ENCODE results near the gene ABCA9.
"Not testable (repeated sequence)": the region's sequence is repeated elsewhere in the genome, so short reads cannot be mapped to it uniquely, and the experiment has no call there.

The ABCA9 gene

GRCh38 chr17:69060822-69061221 lies at the start of gene ABCA9:
ABCA9 (minus strand) TSS chr17:69060927; CDS start chr17:69051126, 9,801 bp downstream.
- no peak for DNase-seq

GRCh38 chr17:69105907-69106730 lies 45.4 kb upstream of the ABCA9 start:
- no peak for DNase-seq

- no peak for DNase-seq
Observed at GRCh38 chr17:69103557-69104233, 43.0 kb upstream of the ABCA9 start.

- DNase-seq = no peak
Observed at GRCh38 chr17:69098625-69099024, 37.9 kb upstream of the ABCA9 start.

GRCh38 chr17:69096541-69096940 lies 35.8 kb upstream of the ABCA9 start:
- no peak for DNase-seq

GRCh38 chr17:69093995-69094394 lies 33.3 kb upstream of the ABCA9 start:
- DNase-seq = no peak

- no peak for DNase-seq
Observed at GRCh38 chr17:69093279-69093789, 32.6 kb upstream of the ABCA9 start.

- no peak for DNase-seq
Observed at GRCh38 chr17:69090365-69090764, 29.6 kb upstream of the ABCA9 start.

GRCh38 chr17:69088643-69089200 lies 28.0 kb upstream of the ABCA9 start:
- no peak for DNase-seq

- no peak for DNase-seq
Observed at GRCh38 chr17:69086641-69087040, 25.9 kb upstream of the ABCA9 start.

- DNase-seq = peak; percentile 92
Observed at GRCh38 chr17:69084911-69085310, 24.2 kb upstream of the ABCA9 start.

- no peak for DNase-seq
Observed at GRCh38 chr17:69082696-69083095, 22.0 kb upstream of the ABCA9 start.

- no peak for DNase-seq
Observed at GRCh38 chr17:69078864-69079263, 18.1 kb upstream of the ABCA9 start.

GRCh38 chr17:69075823-69076222 lies 15.1 kb upstream of the ABCA9 start:
- no peak for DNase-seq

- not testable (repeated sequence) for DNase-seq
Observed at GRCh38 chr17:69073392-69073791, 12.7 kb upstream of the ABCA9 start.

- not testable (repeated sequence) for DNase-seq
Observed at GRCh38 chr17:69072803-69073256, 12.1 kb upstream of the ABCA9 start.

GRCh38 chr17:69071233-69071586 lies 10.5 kb upstream of the ABCA9 start:
- DNase-seq = peak; percentile 28

GRCh38 chr17:69070378-69071232 lies 9.9 kb upstream of the ABCA9 start:
- DNase-seq = peak; percentile 53

- no peak for DNase-seq
Observed at GRCh38 chr17:69069226-69069750, 8.6 kb upstream of the ABCA9 start.

- DNase-seq = peak; percentile 18
Observed at GRCh38 chr17:69067274-69068047, 6.7 kb upstream of the ABCA9 start.

- no peak for DNase-seq
Observed at GRCh38 chr17:69066482-69066881, 5.8 kb upstream of the ABCA9 start.

- no peak for DNase-seq
Observed at GRCh38 chr17:69065113-69065512, 4.4 kb upstream of the ABCA9 start.
